ENCODE results near the gene FSIP1. TPM values are rescaled to one million over a fixed set of nuclear protein-coding genes. Genes with fewer than 3 reads are reported as not detected.

Gene FSIP1
- total and polyA plus RNA-seq, 9 of the 15 experiments (the other 6 are each of a cell fraction or from before 2014, with no cell fraction given): 0.07 to 0.51 (median 0.29) TPM

DNA sequence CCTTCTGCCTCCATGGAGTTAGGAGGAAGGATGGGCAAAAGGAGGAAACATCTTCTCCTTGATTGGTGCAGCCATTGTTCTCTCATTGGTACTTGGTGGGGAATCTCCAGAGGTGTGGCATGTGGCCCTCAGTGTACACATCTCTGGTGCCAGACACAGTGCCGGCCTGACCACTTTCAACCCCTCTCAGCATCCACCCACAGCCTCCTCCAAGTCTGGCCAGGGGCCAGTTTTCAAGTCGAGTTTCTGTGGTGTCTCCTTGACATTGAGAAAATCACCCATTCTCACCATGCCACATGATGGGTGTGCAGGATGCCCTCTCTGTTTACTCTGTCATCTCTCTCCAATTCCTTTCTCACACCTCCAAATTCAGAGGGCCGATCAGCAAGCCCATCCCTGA is 12.8 kb upstream of the FSIP1 start (continued):
- TF ChIP-seq ZKSCAN8 (CRISPR knock-in tag; IDR thresholded peaks at IDR 0.05): no peak
- TF ChIP-seq SETDB1 (IDR thresholded peaks at IDR 0.05; ENCODE audit: low read length): no peak
- no peak for TF ChIP-seq MTF1 (CRISPR knock-in tag; IDR thresholded peaks at IDR 0.05; ENCODE audit: borderline replicate concordance)
- TF ChIP-seq HNRNPK (IDR thresholded peaks at IDR 0.05; ENCODE audit: low read depth, low read length, poor library complexity, severe bottlenecking): no peak

DNA sequence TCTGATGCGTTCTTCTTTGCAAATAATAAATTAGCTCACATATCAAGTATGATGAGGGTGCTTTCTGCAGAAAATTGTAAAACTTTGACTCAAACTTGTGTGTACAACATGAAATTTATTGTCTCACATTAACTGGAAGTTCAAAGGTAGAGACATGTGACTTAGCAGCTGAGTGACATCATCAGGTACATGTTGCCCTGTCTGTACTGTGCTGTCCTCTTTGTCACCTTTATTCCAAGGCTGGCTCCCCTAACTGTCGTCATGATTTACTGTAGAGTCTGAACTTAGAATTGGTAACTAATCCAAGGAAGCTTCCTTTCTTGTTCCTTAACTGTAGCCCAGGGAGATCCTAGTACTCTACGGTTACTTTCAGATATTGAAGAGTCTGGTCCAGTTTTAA is 12.3 kb upstream of the FSIP1 start:
- no TSS peak for BruUV-seq (replicated peaks)
- no peak for DNase-seq (ENCODE audit: extremely low read depth in 1 of 4, low spot score in 3 of 4)

More for the DNA sequence above, 12.3 kb upstream of the FSIP1 start:
- H4K20me1 ChIP-seq (replicated peaks; ENCODE audit: control insufficient read depth, insufficient read depth, low read length): no peaks in the 10 kb centered on the region
- no peaks in the 10 kb centered on the region for H3K9me1 ChIP-seq (ENCODE audit: control insufficient read depth, insufficient read depth, low read length)
- in situ Hi-C loops (cut with MboI) (loop anchor here (25.0 kb wide), 1 partner anchor 217 kb away; no protein-coding TSS in a partner anchor), intact Hi-C loops (cut with micrococcal nuclease) (no loop called here)
- WGBS (ENCODE audit: insufficient coverage, low coverage, missing lambda C conversion rate): 16% methylated on average over 3 of the region's 3 CpGs
- H3K27me3 ChIP-seq (ENCODE audit: control insufficient read depth in 2 of 2, insufficient read depth in 2 of 2, low read length in 2 of 2): peaks cover 20 to 30% of the 10 kb centered on the region in 2 experiments
- ChIA-PET CTCF (ENCODE audit: low intra/inter-chr PET ratio) (interaction anchor here (1.1 kb wide), 1 partner anchor 480 kb away, joined by 3 read pairs; no protein-coding TSS in a partner anchor), POLR2A (interaction anchor here (1.1 kb wide), 2 partner anchors 8 to 19 kb away, joined by 3 read pairs; no protein-coding TSS in a partner anchor)
- no peak overlapping the region for H2AFZ ChIP-seq (ENCODE audit: low read depth, low read length)
- H3K4me3 ChIP-seq: no peak overlapping the region
- no peak; the same call in 2 of the 3 replicates for ATAC-seq
- no peak for FAIRE-seq
- no peak overlapping the region for H3K9ac ChIP-seq (ENCODE audit: insufficient read depth in 1 of 2, low read depth in 2 of 2, low read length in 2 of 2)
- no peak overlapping the region for H3K4me2 ChIP-seq (ENCODE audit: insufficient read depth, low read length)
- no peaks in the 10 kb centered on the region for H3K79me2 ChIP-seq (ENCODE audit: control insufficient read depth, insufficient read depth, low read length)
- no peaks in the 10 kb centered on the region for H3K36me3 ChIP-seq (ENCODE audit: control insufficient read depth, insufficient read depth, low read length)
- H3K27ac ChIP-seq (ENCODE audit: extremely low read depth, low read depth, low read length): no peak overlapping the region
- no peaks in the 10 kb centered on the region for H3K4me1 ChIP-seq (replicated peaks in 1 of 2; ENCODE audit: control insufficient read depth in 2 of 2, insufficient read depth in 2 of 2, low read length in 2 of 2)
- no peak for TF ChIP-seq HSF4 (CRISPR knock-in tag; IDR thresholded peaks at IDR 0.05; ENCODE audit: borderline replicate concordance)
- TF ChIP-seq ATF3 (IDR thresholded peaks at IDR 0.05): peak; percentile 39; the same call in 1 of the 2 replicates
- no peak for TF ChIP-seq ATF3 (CRISPR knock-in tag; conservative IDR thresholded peaks at IDR 0.05)
- H3K9me3 ChIP-seq (replicated peaks; ENCODE audit: control insufficient read depth, insufficient read depth, low read depth, low read length): no peaks in the 10 kb centered on the region

Data from K562 (cell line).